Measurements from ENCODE around the gene SCYGR6.
"Not testable (repeated sequence)": the region's sequence is repeated elsewhere in the genome, so short reads cannot be mapped to it uniquely, and the experiment has no call there.

Gene SCYGR6

GRCh38 chr2:227724394-227725039 lies at the start of gene SCYGR6:
TSS of gene SCYGR6 (minus strand) at chr2:227724757. CDS start at chr2:227724757, 0 bp downstream.
- Histone ChIP-seq H3K36me3 (ENCODE audit: insufficient read depth, low read depth, low read length) (no peaks in the 10 kb centered on the region), H3K4me3 (ENCODE audit: low read length) (no peak within 1 kb of the TSS), H3K9ac (ENCODE audit: low read depth, low read length) (no peak within 1 kb of the TSS), H3K27ac (ENCODE audit: low read length) (no peak within 1 kb of the TSS), H3K4me1 (ENCODE audit: insufficient read depth, low read length) (no peaks in the 10 kb centered on the region), H3K27me3 (ENCODE audit: insufficient read depth, low read length) (no peaks in the 10 kb centered on the region), H3K9me3 (ENCODE audit: insufficient read depth, low read depth, low read length) (no peaks in the 10 kb centered on the region)

GRCh38 chr2:227774011-227774624 lies 49.6 kb upstream of the SCYGR6 start:
- Histone ChIP-seq H3K4me1 (ENCODE audit: insufficient read depth, low read length) (no peaks in the 10 kb centered on the region), H3K27me3 (ENCODE audit: insufficient read depth, low read length) (no peaks in the 10 kb centered on the region), H3K4me3 (ENCODE audit: low read length) (no peak overlapping the region), H3K9ac (ENCODE audit: low read depth, low read length) (no peak overlapping the region), H3K36me3 (ENCODE audit: insufficient read depth, low read depth, low read length) (no peaks in the 10 kb centered on the region), H3K27ac (ENCODE audit: low read length) (no peak overlapping the region), H3K9me3 (ENCODE audit: insufficient read depth, low read depth, low read length) (no peaks in the 10 kb centered on the region)

GRCh38 chr2:227772932-227773331 lies 48.4 kb upstream of the SCYGR6 start:
- no peak overlapping the region for H3K9ac ChIP-seq (ENCODE audit: low read depth, low read length)

GRCh38 chr2:227772197-227772661 lies 47.7 kb upstream of the SCYGR6 start:
- no peak overlapping the region for H3K9ac ChIP-seq (ENCODE audit: low read depth, low read length)
- H3K4me1 ChIP-seq (ENCODE audit: insufficient read depth, low read length), result no peaks in the 10 kb centered on the region
- no peak overlapping the region for H3K27ac ChIP-seq (ENCODE audit: low read length)
- H3K27me3 ChIP-seq (ENCODE audit: insufficient read depth, low read length), result no peaks in the 10 kb centered on the region
- H3K9me3 ChIP-seq (ENCODE audit: insufficient read depth, low read depth, low read length), result no peaks in the 10 kb centered on the region
- H3K36me3 ChIP-seq (ENCODE audit: insufficient read depth, low read depth, low read length), result no peaks in the 10 kb centered on the region
- no peak overlapping the region for H3K4me3 ChIP-seq (ENCODE audit: low read length)

More at GRCh38 chr2:227772932-227773331, 48.4 kb upstream of the SCYGR6 start:
- Histone ChIP-seq H3K9me3 (ENCODE audit: insufficient read depth, low read depth, low read length) (no peaks in the 10 kb centered on the region), H3K27ac (ENCODE audit: low read length) (no peak overlapping the region), H3K36me3 (ENCODE audit: insufficient read depth, low read depth, low read length) (no peaks in the 10 kb centered on the region), H3K4me1 (ENCODE audit: insufficient read depth, low read length) (no peaks in the 10 kb centered on the region), H3K4me3 (ENCODE audit: low read length) (no peak overlapping the region), H3K27me3 (ENCODE audit: insufficient read depth, low read length) (no peaks in the 10 kb centered on the region)

- H3K4me1 ChIP-seq (ENCODE audit: insufficient read depth, low read length), result no peaks in the 10 kb centered on the region
- no peak overlapping the region for H3K9ac ChIP-seq (ENCODE audit: low read depth, low read length)
- no peaks in the 10 kb centered on the region for H3K9me3 ChIP-seq (ENCODE audit: insufficient read depth, low read depth, low read length)
- no peaks in the 10 kb centered on the region for H3K36me3 ChIP-seq (ENCODE audit: insufficient read depth, low read depth, low read length)
- H3K27ac ChIP-seq (ENCODE audit: low read length), result no peak overlapping the region
- H3K4me3 ChIP-seq (ENCODE audit: low read length), result no peak overlapping the region
- H3K27me3 ChIP-seq (ENCODE audit: insufficient read depth, low read length), result no peaks in the 10 kb centered on the region
Measured at GRCh38 chr2:227767830-227768229, 43.3 kb upstream of the SCYGR6 start.

- Histone ChIP-seq H3K27ac (ENCODE audit: low read length) (no peak overlapping the region), H3K4me3 (ENCODE audit: low read length) (no peak overlapping the region), H3K27me3 (ENCODE audit: insufficient read depth, low read length) (no peaks in the 10 kb centered on the region), H3K36me3 (ENCODE audit: insufficient read depth, low read depth, low read length) (no peaks in the 10 kb centered on the region), H3K4me1 (ENCODE audit: insufficient read depth, low read length) (no peaks in the 10 kb centered on the region), H3K9ac (ENCODE audit: low read depth, low read length) (no peak overlapping the region), H3K9me3 (ENCODE audit: insufficient read depth, low read depth, low read length) (no peaks in the 10 kb centered on the region)
Measured at GRCh38 chr2:227766373-227766883, 41.9 kb upstream of the SCYGR6 start.

- H3K4me3 ChIP-seq (ENCODE audit: low read length), result no peak overlapping the region
- no peaks in the 10 kb centered on the region for H3K36me3 ChIP-seq (ENCODE audit: insufficient read depth, low read depth, low read length)
- H3K9me3 ChIP-seq (ENCODE audit: insufficient read depth, low read depth, low read length), result no peaks in the 10 kb centered on the region
- H3K9ac ChIP-seq (ENCODE audit: low read depth, low read length), result no peak overlapping the region
- no peaks in the 10 kb centered on the region for H3K4me1 ChIP-seq (ENCODE audit: insufficient read depth, low read length)
- H3K27ac ChIP-seq (ENCODE audit: low read length), result no peak overlapping the region
- no peaks in the 10 kb centered on the region for H3K27me3 ChIP-seq (ENCODE audit: insufficient read depth, low read length)
Measured at GRCh38 chr2:227765788-227766372, 41.3 kb upstream of the SCYGR6 start.

GRCh38 chr2:227761740-227762476 lies 37.4 kb upstream of the SCYGR6 start:
- no peaks in the 10 kb centered on the region for H3K27me3 ChIP-seq (ENCODE audit: insufficient read depth, low read length)
- no peak overlapping the region for H3K4me3 ChIP-seq (ENCODE audit: low read length)
- no peaks in the 10 kb centered on the region for H3K9me3 ChIP-seq (ENCODE audit: insufficient read depth, low read depth, low read length)
- H3K4me1 ChIP-seq (ENCODE audit: insufficient read depth, low read length), result peaks cover 10% of the 10 kb centered on the region; the same call in 1 of the 2 replicates
- no peak overlapping the region for H3K27ac ChIP-seq (ENCODE audit: low read length)
- H3K36me3 ChIP-seq (ENCODE audit: insufficient read depth, low read depth, low read length), result no peaks in the 10 kb centered on the region
- H3K9ac ChIP-seq (ENCODE audit: low read depth, low read length), result no peak overlapping the region

- H3K4me1 ChIP-seq (ENCODE audit: insufficient read depth, low read length), result peaks cover 10% of the 10 kb centered on the region; the same call in 1 of the 2 replicates
- H3K36me3 ChIP-seq (ENCODE audit: insufficient read depth, low read depth, low read length), result no peaks in the 10 kb centered on the region
- H3K4me3 ChIP-seq (ENCODE audit: low read length), result no peak overlapping the region
- no peak overlapping the region for H3K27ac ChIP-seq (ENCODE audit: low read length)
- no peaks in the 10 kb centered on the region for H3K9me3 ChIP-seq (ENCODE audit: insufficient read depth, low read depth, low read length)
- H3K9ac ChIP-seq (ENCODE audit: low read depth, low read length), result no peak overlapping the region
- no peaks in the 10 kb centered on the region for H3K27me3 ChIP-seq (ENCODE audit: insufficient read depth, low read length)
Measured at GRCh38 chr2:227759411-227760118, 35.0 kb upstream of the SCYGR6 start.

- not testable (repeated sequence) for H3K27me3 ChIP-seq (ENCODE audit: insufficient read depth, low read length); H3K9ac ChIP-seq (ENCODE audit: low read depth, low read length); H3K27ac ChIP-seq (ENCODE audit: low read length); H3K4me3 ChIP-seq (ENCODE audit: low read length); H3K36me3 ChIP-seq (ENCODE audit: insufficient read depth, low read depth, low read length); H3K9me3 ChIP-seq (ENCODE audit: insufficient read depth, low read depth, low read length)
- peaks cover 10% of the 10 kb centered on the region; the same call in 1 of the 2 replicates for H3K4me1 ChIP-seq (ENCODE audit: insufficient read depth, low read length)
Measured at GRCh38 chr2:227756261-227756660, 31.7 kb upstream of the SCYGR6 start.

GRCh38 chr2:227748079-227748478 lies 23.5 kb upstream of the SCYGR6 start:
- Histone ChIP-seq H3K4me3 (ENCODE audit: low read length) (no peak overlapping the region), H3K4me1 (ENCODE audit: insufficient read depth, low read length) (no peaks in the 10 kb centered on the region), H3K9me3 (ENCODE audit: insufficient read depth, low read depth, low read length) (no peaks in the 10 kb centered on the region), H3K27me3 (ENCODE audit: insufficient read depth, low read length) (no peaks in the 10 kb centered on the region), H3K9ac (ENCODE audit: low read depth, low read length) (no peak overlapping the region), H3K27ac (ENCODE audit: low read length) (no peak overlapping the region), H3K36me3 (ENCODE audit: insufficient read depth, low read depth, low read length) (no peaks in the 10 kb centered on the region)
